Fibroblast of the aortic adventitia (primary cell): ENCODE data around the gene CARD16. TPM values are rescaled to one million over a fixed set of nuclear protein-coding genes. Genes with fewer than 3 reads are reported as not detected.

ENCODE experiments used
- DNase-seq: peaks from one replicate; pipeline ENCODE4 v3.0.0-alpha.2; 2010; ENCODE audit warnings: low read depth
- H3K4me3 ChIP-seq: 2 replicates; pipeline ENCODE4 v1.5.1; 2011; ENCODE audit warnings: low read depth, mild to moderate bottlenecking, control low read depth, low read length, moderate library complexity
- CTCF ChIP-seq: IDR thresholded peaks from 2 replicates; pipeline ENCODE4 v1.5.1; 2011; ENCODE audit warnings: mild to moderate bottlenecking, low read length, control low read depth, inconsistent platforms; ENCODE audit not compliant: insufficient read depth
- total RNA-seq: library from RNA; depleted of rRNA; stranded (reverse); fragments of >200 nt; gene quantifications from 2 replicates; pipeline ENCODE4 v1.2.3, GENCODE V29; 2012; ENCODE audit warnings: low replicate concordance

Gene CARD16
- total RNA-seq, 1 donor: 5.3 TPM

GRCh38 chr11:105003151-105003550, 42.0 kb downstream of the CARD16 start:
- no peak overlapping the region for H3K4me3 ChIP-seq
- no peak for TF ChIP-seq CTCF
- no peak for DNase-seq

- DNase-seq: no peak
- TF ChIP-seq CTCF: peak; percentile 48
These were observed 44.3 kb downstream of the CARD16 start for GRCh38 chr11:105000797-105001196.

GRCh38 chr11:105000167-105000566, 45.0 kb downstream of the CARD16 start:
- H3K4me3 ChIP-seq: no peak overlapping the region
- no peak for DNase-seq
- TF ChIP-seq CTCF: no peak

More at GRCh38 chr11:105000797-105001196, 44.3 kb downstream of the CARD16 start:
- no peak overlapping the region for H3K4me3 ChIP-seq

GRCh38 chr11:104999721-105000120, 45.4 kb downstream of the CARD16 start:
- no peak for TF ChIP-seq CTCF
- DNase-seq: no peak
- H3K4me3 ChIP-seq: no peak overlapping the region

GRCh38 chr11:104997288-104997687, 47.8 kb downstream of the CARD16 start:
- DNase-seq: peak; percentile 50
- no peak overlapping the region for H3K4me3 ChIP-seq
- TF ChIP-seq CTCF: peak; percentile 17

- TF ChIP-seq CTCF: no peak
- no peak overlapping the region for H3K4me3 ChIP-seq
- no peak for DNase-seq
These were observed 50.1 kb downstream of the CARD16 start for GRCh38 chr11:104995001-104995408.

- DNase-seq: no peak
- no peak overlapping the region for H3K4me3 ChIP-seq
- TF ChIP-seq CTCF: no peak
These were observed 52.4 kb downstream of the CARD16 start for GRCh38 chr11:104992781-104993180.
